Astrocyte (in vitro differentiated cells and primary cell): ENCODE results near the gene SMIM28. TPM values are rescaled to one million over a fixed set of nuclear protein-coding genes. Genes with fewer than 3 reads are reported as not detected.

Experiments used
- DNase-seq: peaks from one replicate; pipeline ENCODE4 v3.0.0-alpha.2; 2010; ENCODE audit warnings: low read depth
- FAIRE-seq: peaks from 2 replicates; lab custom pipeline; 2011; peaks lifted over from hg19 to GRCh38; lab: Jason Lieb, UNC
- H2AFZ ChIP-seq: 2 replicates; pipeline ENCODE4 v1.6.0; 2012; ENCODE audit warnings: low read depth, low read length, inconsistent platforms
- H3K27ac ChIP-seq: 2 replicates; pipeline ENCODE4 v1.5.1; 2011; ENCODE audit warnings: low read depth, low read length, inconsistent platforms
- H3K27me3 ChIP-seq: 2 replicates; pipeline ENCODE4 v1.6.0; 2011; ENCODE audit warnings: low read length, inconsistent platforms; ENCODE audit not compliant: insufficient read depth
- H3K36me3 ChIP-seq: 2 replicates; pipeline ENCODE4 v1.5.1; 2011; ENCODE audit warnings: low read length, inconsistent platforms; ENCODE audit not compliant: insufficient read depth
- H3K4me1 ChIP-seq: 2 replicates; pipeline ENCODE4 v1.5.1; 2011; ENCODE audit warnings: low read length, inconsistent platforms; ENCODE audit not compliant: insufficient read depth
- H3K4me2 ChIP-seq: 2 replicates; pipeline ENCODE4 v1.6.0; 2012; ENCODE audit warnings: low read length, inconsistent platforms
- H3K4me3 ChIP-seq: 2 replicates; pipeline ENCODE4 v1.5.1; 2011; ENCODE audit warnings: low read depth, mild to moderate bottlenecking, low read length, inconsistent platforms; ENCODE audit not compliant: insufficient read depth
- H3K79me2 ChIP-seq: 2 replicates; pipeline ENCODE4 v1.6.0; 2012; ENCODE audit warnings: mild to moderate bottlenecking, low read length, inconsistent platforms; ENCODE audit not compliant: insufficient read depth
- H3K9ac ChIP-seq: 2 replicates; pipeline ENCODE4 v1.6.0; 2012; ENCODE audit warnings: mild to moderate bottlenecking, low read length, inconsistent platforms
- H3K9me3 ChIP-seq: 2 replicates; pipeline ENCODE4 v1.5.1; 2012; ENCODE audit warnings: low read depth, mild to moderate bottlenecking, low read length, inconsistent platforms; ENCODE audit not compliant: insufficient read depth
- H4K20me1 ChIP-seq: 2 replicates; pipeline ENCODE4 v1.6.0; 2012; ENCODE audit warnings: low read length, inconsistent platforms; ENCODE audit not compliant: insufficient read depth
- H3K27ac Mint-ChIP-seq: one replicate; pipeline ENCODE4 v1.8.0; 2021; ENCODE audit warnings: mild to moderate bottlenecking, mixed read lengths; ENCODE audit not compliant: unreplicated experiment
- H3K27me3 Mint-ChIP-seq: one replicate; pipeline ENCODE4 v1.8.0; 2021; ENCODE audit warnings: low read depth, mixed read lengths; ENCODE audit not compliant: unreplicated experiment
- H3K36me3 Mint-ChIP-seq: one replicate; pipeline ENCODE4 v1.8.0; 2021; ENCODE audit warnings: low read depth, mixed read lengths; ENCODE audit not compliant: unreplicated experiment
- H3K4me1 Mint-ChIP-seq: one replicate; pipeline ENCODE4 v1.8.0; 2021; ENCODE audit warnings: low read depth, mixed read lengths; ENCODE audit not compliant: unreplicated experiment
- H3K4me3 Mint-ChIP-seq: one replicate; pipeline ENCODE4 v1.8.0; 2021; ENCODE audit warnings: mild to moderate bottlenecking, moderate library complexity, mixed read lengths; ENCODE audit not compliant: unreplicated experiment
- H3K9me3 Mint-ChIP-seq: one replicate; pipeline ENCODE4 v1.8.0; 2021; ENCODE audit warnings: mild to moderate bottlenecking, mixed read lengths; ENCODE audit not compliant: unreplicated experiment
- EZH2 ChIP-seq: IDR thresholded peaks from 2 replicates; pipeline ENCODE4 v1.6.1; 2012; ENCODE audit warnings: mild to moderate bottlenecking, low read length, inconsistent platforms; ENCODE audit not compliant: insufficient read depth
- total RNA-seq: library from RNA; stranded (reverse); gene quantifications from 2 replicates; pipeline ENCODE4 v1.2.1, GENCODE V29; 2021
- TF ChIP-seq, protein P1 (sequence below): IDR thresholded peaks from 2 replicates; pipeline ENCODE4 v1.5.1; 2011; ENCODE audit warnings: low read depth, mild to moderate bottlenecking, inconsistent platforms, low read length, moderate library complexity; ENCODE audit not compliant: insufficient read depth

Gene SMIM28
- total RNA-seq, 1 donor from 2014 or later: not detected

DNA sequence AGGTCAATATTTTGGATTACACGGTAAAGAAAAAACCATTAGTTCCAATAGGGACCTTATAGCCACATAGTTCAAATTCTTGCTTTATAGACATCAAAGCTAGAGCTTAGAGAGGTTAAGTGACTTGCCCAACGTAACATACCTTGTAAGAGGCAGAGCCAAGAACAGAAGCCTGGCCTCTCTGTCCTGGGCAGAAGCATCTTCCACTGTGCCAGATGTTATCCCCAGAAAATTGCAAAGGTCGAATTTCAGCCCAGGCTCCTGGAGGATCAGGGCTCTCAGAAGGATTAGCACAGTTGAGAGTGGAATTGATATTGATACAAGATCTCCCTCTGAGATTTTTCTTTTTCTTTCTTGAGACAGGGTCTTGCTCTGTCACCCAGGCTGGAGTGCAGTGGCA is 6.1 kb downstream of the SMIM28 start:
- no peak overlapping the region for H3K9ac ChIP-seq
- Mint-ChIP-seq H3K4me3 (no peak overlapping the region), H3K27ac (no peak overlapping the region)

DNA sequence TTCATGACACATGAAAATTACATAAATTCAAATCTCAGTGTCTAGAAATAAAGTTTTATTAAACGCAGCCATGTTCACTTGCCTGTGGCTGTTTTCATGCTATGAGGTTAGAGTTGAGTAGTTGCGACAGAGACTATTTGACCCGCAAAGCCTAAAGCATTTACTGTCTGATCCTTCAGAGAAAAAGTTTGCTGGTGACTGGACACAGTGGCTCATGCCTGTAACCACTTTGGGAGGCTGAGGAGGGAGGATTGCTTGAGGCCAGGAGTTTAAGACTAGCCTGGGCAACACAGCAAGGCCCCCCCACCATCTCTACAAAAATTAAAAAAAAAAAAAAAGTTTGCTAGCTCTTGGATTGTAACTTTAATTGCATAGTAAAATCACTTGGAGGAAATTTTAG is 9.2 kb downstream of the SMIM28 start:
- Mint-ChIP-seq H3K27ac (no peak overlapping the region), H3K4me3 (no peak overlapping the region), H3K4me1 (peaks cover 11% of the 10 kb centered on the region), H3K27me3 (no peaks in the 10 kb centered on the region), H3K36me3 (no peaks in the 10 kb centered on the region), H3K9me3 (no peaks in the 10 kb centered on the region)
- no peaks in the 10 kb centered on the region for H3K27me3 ChIP-seq
- H3K4me2 ChIP-seq: no peak overlapping the region
- H2AFZ ChIP-seq: no peak overlapping the region
- H3K79me2 ChIP-seq: no peaks in the 10 kb centered on the region
- no peak overlapping the region for H3K9ac ChIP-seq
- no peaks in the 10 kb centered on the region for H3K9me3 ChIP-seq
- no peaks in the 10 kb centered on the region for H3K36me3 ChIP-seq
- DNase-seq (no peak), FAIRE-seq (no peak)
- H3K27ac ChIP-seq: no peak overlapping the region
- no peak overlapping the region for H3K4me3 ChIP-seq
- TF ChIP-seq, protein P1, sequence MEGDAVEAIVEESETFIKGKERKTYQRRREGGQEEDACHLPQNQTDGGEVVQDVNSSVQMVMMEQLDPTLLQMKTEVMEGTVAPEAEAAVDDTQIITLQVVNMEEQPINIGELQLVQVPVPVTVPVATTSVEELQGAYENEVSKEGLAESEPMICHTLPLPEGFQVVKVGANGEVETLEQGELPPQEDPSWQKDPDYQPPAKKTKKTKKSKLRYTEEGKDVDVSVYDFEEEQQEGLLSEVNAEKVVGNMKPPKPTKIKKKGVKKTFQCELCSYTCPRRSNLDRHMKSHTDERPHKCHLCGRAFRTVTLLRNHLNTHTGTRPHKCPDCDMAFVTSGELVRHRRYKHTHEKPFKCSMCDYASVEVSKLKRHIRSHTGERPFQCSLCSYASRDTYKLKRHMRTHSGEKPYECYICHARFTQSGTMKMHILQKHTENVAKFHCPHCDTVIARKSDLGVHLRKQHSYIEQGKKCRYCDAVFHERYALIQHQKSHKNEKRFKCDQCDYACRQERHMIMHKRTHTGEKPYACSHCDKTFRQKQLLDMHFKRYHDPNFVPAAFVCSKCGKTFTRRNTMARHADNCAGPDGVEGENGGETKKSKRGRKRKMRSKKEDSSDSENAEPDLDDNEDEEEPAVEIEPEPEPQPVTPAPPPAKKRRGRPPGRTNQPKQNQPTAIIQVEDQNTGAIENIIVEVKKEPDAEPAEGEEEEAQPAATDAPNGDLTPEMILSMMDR: no peak
- TF ChIP-seq EZH2: no peak
- no peaks in the 10 kb centered on the region for H3K4me1 ChIP-seq
- H4K20me1 ChIP-seq: no peaks in the 10 kb centered on the region

More for the DNA sequence above, 6.1 kb downstream of the SMIM28 start:
- no peaks in the 10 kb centered on the region for H3K4me1 ChIP-seq
- H3K4me2 ChIP-seq: no peak overlapping the region
- TF ChIP-seq, protein P1: no peak
- no peak for TF ChIP-seq EZH2
- H3K27me3 ChIP-seq: no peaks in the 10 kb centered on the region
- H3K27ac ChIP-seq: no peak overlapping the region
- no peaks in the 10 kb centered on the region for H4K20me1 ChIP-seq
- H3K36me3 ChIP-seq: no peaks in the 10 kb centered on the region
- FAIRE-seq (no peak), DNase-seq (no peak)
- Mint-ChIP-seq H3K9me3 (no peaks in the 10 kb centered on the region), H3K36me3 (no peaks in the 10 kb centered on the region), H3K4me1 (peaks cover 11% of the 10 kb centered on the region), H3K27me3 (no peaks in the 10 kb centered on the region)
- H2AFZ ChIP-seq: no peak overlapping the region
- H3K9me3 ChIP-seq: no peaks in the 10 kb centered on the region
- no peak overlapping the region for H3K4me3 ChIP-seq
- H3K79me2 ChIP-seq: no peaks in the 10 kb centered on the region

DNA sequence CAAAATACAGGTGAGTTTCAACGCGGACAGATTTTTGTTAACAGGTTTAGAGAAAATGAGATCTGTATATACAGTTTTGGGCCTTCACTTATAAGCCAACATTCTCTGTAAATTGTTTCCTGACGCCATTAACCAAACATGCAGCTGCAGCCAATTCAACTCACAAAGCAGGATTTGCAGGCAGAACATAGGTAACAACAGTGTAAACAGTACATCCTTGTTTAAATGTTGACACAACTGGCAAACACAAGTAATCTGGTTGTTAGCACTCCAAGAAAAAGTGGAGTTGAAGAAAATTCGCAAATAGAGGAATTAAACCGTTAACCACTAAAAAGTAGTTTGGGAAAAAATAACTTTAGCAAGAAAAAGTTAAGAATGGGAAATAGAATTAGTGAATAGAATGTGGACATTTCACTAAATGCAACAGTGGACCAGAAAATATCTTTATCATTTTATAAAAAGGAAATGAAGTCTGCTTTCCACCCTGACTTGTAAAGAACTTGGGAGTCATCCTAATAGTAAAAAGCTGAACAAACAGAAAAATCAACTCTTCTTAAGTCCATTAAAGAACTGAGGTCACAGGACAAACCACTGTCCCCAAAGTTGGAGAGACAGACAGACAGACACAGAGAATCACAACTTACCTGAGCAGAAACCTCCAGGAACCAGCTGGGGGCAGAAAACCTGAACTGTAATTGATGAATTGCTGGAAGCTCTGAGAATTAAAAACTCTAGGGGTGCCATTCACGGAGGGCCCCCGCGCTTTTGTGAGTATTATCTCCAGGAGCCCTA is 10.1 kb downstream of the SMIM28 start:
- Mint-ChIP-seq H3K4me1 (peaks cover 6% of the 10 kb centered on the region), H3K9me3 (no peaks in the 10 kb centered on the region), H3K4me3 (no peak overlapping the region), H3K36me3 (no peaks in the 10 kb centered on the region), H3K27ac (no peak overlapping the region), H3K27me3 (no peaks in the 10 kb centered on the region)
- no peaks in the 10 kb centered on the region for H3K27me3 ChIP-seq
- H3K9me3 ChIP-seq: no peaks in the 10 kb centered on the region
- no peaks in the 10 kb centered on the region for H3K36me3 ChIP-seq
- no peaks in the 10 kb centered on the region for H4K20me1 ChIP-seq
- DNase-seq (no peak), FAIRE-seq (no peak)
- no peak overlapping the region for H3K9ac ChIP-seq
- no peak overlapping the region for H3K4me3 ChIP-seq
- H3K4me1 ChIP-seq: no peaks in the 10 kb centered on the region
- no peak for TF ChIP-seq EZH2
- TF ChIP-seq, protein P1: no peak
- no peaks in the 10 kb centered on the region for H3K79me2 ChIP-seq
- H2AFZ ChIP-seq: no peak overlapping the region
- no peak overlapping the region for H3K4me2 ChIP-seq
- no peak overlapping the region for H3K27ac ChIP-seq
